Astrocyte (in vitro differentiated cells and primary cell): Measurements from ENCODE around the gene ANKS1A. TPM values are rescaled to one million over a fixed set of nuclear protein-coding genes. Genes with fewer than 3 reads are reported as not detected.

Source experiments
- DNase-seq: peaks from one replicate; pipeline ENCODE4 v3.0.0-alpha.2; 2010; ENCODE audit warnings: low read depth
- FAIRE-seq: peaks from 2 replicates; lab custom pipeline; 2011; peaks lifted over from hg19 to GRCh38; lab: Jason Lieb, UNC
- H2AFZ ChIP-seq: 2 replicates; pipeline ENCODE4 v1.6.0; 2012; ENCODE audit warnings: low read depth, low read length, inconsistent platforms
- H3K27ac ChIP-seq: 2 replicates; pipeline ENCODE4 v1.5.1; 2011; ENCODE audit warnings: low read depth, low read length, inconsistent platforms
- H3K27me3 ChIP-seq: 2 replicates; pipeline ENCODE4 v1.6.0; 2011; ENCODE audit warnings: low read length, inconsistent platforms; ENCODE audit not compliant: insufficient read depth
- H3K36me3 ChIP-seq: 2 replicates; pipeline ENCODE4 v1.5.1; 2011; ENCODE audit warnings: low read length, inconsistent platforms; ENCODE audit not compliant: insufficient read depth
- H3K4me1 ChIP-seq: 2 replicates; pipeline ENCODE4 v1.5.1; 2011; ENCODE audit warnings: low read length, inconsistent platforms; ENCODE audit not compliant: insufficient read depth
- H3K4me2 ChIP-seq: 2 replicates; pipeline ENCODE4 v1.6.0; 2012; ENCODE audit warnings: low read length, inconsistent platforms
- H3K4me3 ChIP-seq: 2 replicates; pipeline ENCODE4 v1.5.1; 2011; ENCODE audit warnings: low read depth, mild to moderate bottlenecking, low read length, inconsistent platforms; ENCODE audit not compliant: insufficient read depth
- H3K79me2 ChIP-seq: 2 replicates; pipeline ENCODE4 v1.6.0; 2012; ENCODE audit warnings: mild to moderate bottlenecking, low read length, inconsistent platforms; ENCODE audit not compliant: insufficient read depth
- H3K9ac ChIP-seq: 2 replicates; pipeline ENCODE4 v1.6.0; 2012; ENCODE audit warnings: mild to moderate bottlenecking, low read length, inconsistent platforms
- H3K9me3 ChIP-seq: 2 replicates; pipeline ENCODE4 v1.5.1; 2012; ENCODE audit warnings: low read depth, mild to moderate bottlenecking, low read length, inconsistent platforms; ENCODE audit not compliant: insufficient read depth
- H4K20me1 ChIP-seq: 2 replicates; pipeline ENCODE4 v1.6.0; 2012; ENCODE audit warnings: low read length, inconsistent platforms; ENCODE audit not compliant: insufficient read depth
- H3K27ac Mint-ChIP-seq: one replicate; pipeline ENCODE4 v1.8.0; 2021; ENCODE audit warnings: mild to moderate bottlenecking, mixed read lengths; ENCODE audit not compliant: unreplicated experiment
- H3K27me3 Mint-ChIP-seq: one replicate; pipeline ENCODE4 v1.8.0; 2021; ENCODE audit warnings: low read depth, mixed read lengths; ENCODE audit not compliant: unreplicated experiment
- H3K36me3 Mint-ChIP-seq: one replicate; pipeline ENCODE4 v1.8.0; 2021; ENCODE audit warnings: low read depth, mixed read lengths; ENCODE audit not compliant: unreplicated experiment
- H3K4me1 Mint-ChIP-seq: one replicate; pipeline ENCODE4 v1.8.0; 2021; ENCODE audit warnings: low read depth, mixed read lengths; ENCODE audit not compliant: unreplicated experiment
- H3K4me3 Mint-ChIP-seq: one replicate; pipeline ENCODE4 v1.8.0; 2021; ENCODE audit warnings: mild to moderate bottlenecking, moderate library complexity, mixed read lengths; ENCODE audit not compliant: unreplicated experiment
- H3K9me3 Mint-ChIP-seq: one replicate; pipeline ENCODE4 v1.8.0; 2021; ENCODE audit warnings: mild to moderate bottlenecking, mixed read lengths; ENCODE audit not compliant: unreplicated experiment
- EZH2 ChIP-seq: IDR thresholded peaks from 2 replicates; pipeline ENCODE4 v1.6.1; 2012; ENCODE audit warnings: mild to moderate bottlenecking, low read length, inconsistent platforms; ENCODE audit not compliant: insufficient read depth
- total RNA-seq: library from RNA; stranded (reverse); gene quantifications from 2 replicates; pipeline ENCODE4 v1.2.1, GENCODE V29; 2021
- TF ChIP-seq, protein P1 (sequence below): IDR thresholded peaks from 2 replicates; pipeline ENCODE4 v1.5.1; 2011; ENCODE audit warnings: low read depth, mild to moderate bottlenecking, inconsistent platforms, low read length, moderate library complexity; ENCODE audit not compliant: insufficient read depth

The ANKS1A gene
- total RNA-seq, 1 donor from 2014 or later, result 18.0 TPM

DNA sequence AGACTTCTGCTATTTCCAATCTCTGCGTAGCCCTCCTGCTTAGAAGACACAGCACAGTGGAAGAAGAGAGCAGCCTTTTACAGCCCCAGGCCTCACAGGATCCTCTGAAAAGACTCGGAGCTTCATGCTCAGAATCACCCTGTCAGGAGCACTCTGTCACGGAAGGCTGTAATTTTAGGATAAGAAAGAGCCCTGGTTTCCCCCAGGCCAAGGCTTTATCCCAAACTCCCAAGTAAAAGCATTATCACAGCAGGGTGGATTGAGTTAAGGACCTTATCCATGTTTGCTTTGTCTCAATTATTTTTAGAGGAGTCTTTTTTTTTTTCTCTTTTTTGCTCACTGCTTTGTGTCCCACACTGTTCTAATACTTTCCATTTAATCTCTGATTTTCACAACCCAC is 39.2 kb downstream of the ANKS1A start:
- Histone ChIP-seq H3K79me2 (no peaks in the 10 kb centered on the region), H3K4me1 (peaks cover 10% of the 10 kb centered on the region), H4K20me1 (peaks cover 66% of the 10 kb centered on the region), H3K27ac (no peak overlapping the region), H3K4me3 (no peak overlapping the region), H2AFZ (no peak overlapping the region), H3K9ac (no peak overlapping the region), H3K27me3 (no peaks in the 10 kb centered on the region), H3K9me3 (no peaks in the 10 kb centered on the region), H3K4me2 (no peak overlapping the region), H3K36me3 (no peaks in the 10 kb centered on the region)
- TF ChIP-seq, protein P1, sequence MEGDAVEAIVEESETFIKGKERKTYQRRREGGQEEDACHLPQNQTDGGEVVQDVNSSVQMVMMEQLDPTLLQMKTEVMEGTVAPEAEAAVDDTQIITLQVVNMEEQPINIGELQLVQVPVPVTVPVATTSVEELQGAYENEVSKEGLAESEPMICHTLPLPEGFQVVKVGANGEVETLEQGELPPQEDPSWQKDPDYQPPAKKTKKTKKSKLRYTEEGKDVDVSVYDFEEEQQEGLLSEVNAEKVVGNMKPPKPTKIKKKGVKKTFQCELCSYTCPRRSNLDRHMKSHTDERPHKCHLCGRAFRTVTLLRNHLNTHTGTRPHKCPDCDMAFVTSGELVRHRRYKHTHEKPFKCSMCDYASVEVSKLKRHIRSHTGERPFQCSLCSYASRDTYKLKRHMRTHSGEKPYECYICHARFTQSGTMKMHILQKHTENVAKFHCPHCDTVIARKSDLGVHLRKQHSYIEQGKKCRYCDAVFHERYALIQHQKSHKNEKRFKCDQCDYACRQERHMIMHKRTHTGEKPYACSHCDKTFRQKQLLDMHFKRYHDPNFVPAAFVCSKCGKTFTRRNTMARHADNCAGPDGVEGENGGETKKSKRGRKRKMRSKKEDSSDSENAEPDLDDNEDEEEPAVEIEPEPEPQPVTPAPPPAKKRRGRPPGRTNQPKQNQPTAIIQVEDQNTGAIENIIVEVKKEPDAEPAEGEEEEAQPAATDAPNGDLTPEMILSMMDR, result no peak
- no peak for TF ChIP-seq EZH2
- Mint-ChIP-seq H3K27me3 (no peaks in the 10 kb centered on the region), H3K27ac (no peak overlapping the region), H3K4me1 (peaks cover 7% of the 10 kb centered on the region), H3K9me3 (no peaks in the 10 kb centered on the region), H3K4me3 (no peak overlapping the region), H3K36me3 (no peaks in the 10 kb centered on the region)
- FAIRE-seq, result no peak
- no peak for DNase-seq

DNA sequence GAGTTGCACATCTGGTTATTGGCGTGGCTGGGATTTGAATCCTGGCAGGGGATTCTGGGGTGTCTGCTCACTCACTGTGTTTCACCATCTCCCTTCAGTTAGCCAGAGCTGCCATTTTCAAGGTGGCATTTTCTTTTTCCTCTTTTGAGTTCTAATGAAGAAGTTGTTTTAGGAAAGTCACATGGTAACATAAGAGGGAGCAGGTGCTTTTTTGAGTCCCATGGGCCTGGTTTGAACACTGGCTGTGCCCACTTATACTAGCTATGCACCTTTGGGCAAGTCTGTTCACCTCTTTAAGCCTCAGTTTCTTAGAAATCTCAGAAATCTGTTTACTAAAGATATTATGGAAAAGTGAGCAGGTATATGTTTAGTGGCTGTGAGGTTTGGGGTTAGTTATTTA is 39.6 kb downstream of the ANKS1A start:
- Histone ChIP-seq H3K4me1 (peaks cover 10% of the 10 kb centered on the region), H3K9ac (no peak overlapping the region), H3K4me3 (no peak overlapping the region), H3K9me3 (no peaks in the 10 kb centered on the region), H3K4me2 (no peak overlapping the region), H4K20me1 (peaks cover 62% of the 10 kb centered on the region), H3K36me3 (no peaks in the 10 kb centered on the region), H3K27me3 (no peaks in the 10 kb centered on the region), H2AFZ (no peak overlapping the region), H3K79me2 (no peaks in the 10 kb centered on the region), H3K27ac (no peak overlapping the region)
- no peak overlapping the region for H3K27ac Mint-ChIP-seq
- no peaks in the 10 kb centered on the region for H3K9me3 Mint-ChIP-seq
- H3K4me3 Mint-ChIP-seq, result no peak overlapping the region
- TF ChIP-seq, protein P1, result no peak
- no peak for TF ChIP-seq EZH2
- H3K27me3 Mint-ChIP-seq, result no peaks in the 10 kb centered on the region
- H3K36me3 Mint-ChIP-seq, result no peaks in the 10 kb centered on the region
- no peak for DNase-seq
- no peak for FAIRE-seq
- H3K4me1 Mint-ChIP-seq, result peaks cover 7% of the 10 kb centered on the region

DNA sequence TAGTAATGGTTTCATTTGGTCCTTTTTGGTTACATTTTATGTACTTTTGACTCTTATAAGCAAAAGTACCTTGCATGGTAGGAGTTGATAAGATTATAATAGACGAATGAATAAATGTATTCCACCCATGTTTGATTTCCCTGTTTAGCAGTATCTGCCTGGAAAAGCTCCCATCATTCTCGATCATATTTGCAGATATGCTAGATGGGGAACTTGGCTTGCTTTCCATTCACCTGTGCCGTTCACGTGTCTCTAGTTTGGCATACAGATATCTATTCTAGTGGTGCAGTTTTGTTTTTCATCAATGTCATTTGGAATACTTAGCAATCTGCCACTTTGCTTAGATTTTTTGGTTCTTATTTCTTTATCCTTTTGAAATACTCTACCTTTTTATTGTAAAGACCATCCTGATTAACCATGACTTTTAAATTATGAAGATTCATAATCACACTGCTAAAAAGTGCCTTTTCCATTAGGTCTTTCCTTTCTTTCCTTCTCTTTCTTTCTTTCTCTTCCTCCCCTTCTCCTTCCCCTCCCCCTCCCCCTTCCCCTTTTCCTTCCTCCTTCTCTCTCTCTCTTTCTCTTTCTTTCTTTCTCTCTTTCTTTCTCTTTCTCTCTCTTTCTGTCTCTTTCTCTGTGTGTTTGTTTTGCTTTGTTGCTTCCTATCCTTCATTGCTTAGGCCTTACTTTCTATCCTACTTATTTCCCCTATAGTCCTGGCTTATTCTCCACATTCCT is 40.4 kb downstream of the ANKS1A start:
- H3K9ac ChIP-seq, result no peak overlapping the region
- no peak overlapping the region for H2AFZ ChIP-seq
- H3K9me3 ChIP-seq, result no peaks in the 10 kb centered on the region
- H3K4me3 ChIP-seq, result no peak overlapping the region
- no peaks in the 10 kb centered on the region for H3K36me3 ChIP-seq
- DNase-seq (no peak), FAIRE-seq (no peak)
- H3K4me1 ChIP-seq, result peaks cover 10% of the 10 kb centered on the region
- H4K20me1 ChIP-seq, result peaks cover 60% of the 10 kb centered on the region
- H3K4me3 Mint-ChIP-seq, result no peak overlapping the region
- H3K9me3 Mint-ChIP-seq, result peaks cover 2% of the 10 kb centered on the region
- peaks cover 7% of the 10 kb centered on the region for H3K4me1 Mint-ChIP-seq
- TF ChIP-seq, protein P1, result no peak
- TF ChIP-seq EZH2, result no peak
- H3K27me3 ChIP-seq, result no peaks in the 10 kb centered on the region
- no peaks in the 10 kb centered on the region for H3K79me2 ChIP-seq
- H3K4me2 ChIP-seq, result no peak overlapping the region
- no peak overlapping the region for H3K27ac ChIP-seq
- no peaks in the 10 kb centered on the region for H3K36me3 Mint-ChIP-seq
- H3K27me3 Mint-ChIP-seq, result no peaks in the 10 kb centered on the region
- no peak overlapping the region for H3K27ac Mint-ChIP-seq
